Subcutaneous adipose tissue (tissue), 4 donors: ENCODE results near the gene SLC1A7. TPM values are rescaled to one million over a fixed set of nuclear protein-coding genes. Genes with fewer than 3 reads are reported as not detected.

Experiments
- total RNA-seq, 4 donors: library from RNA; depleted of rRNA; stranded (reverse); fragments of >200 nt; gene quantifications; one replicate each; pipeline ENCODE4 v1.1.0, GENCODE V29; 2016
- TF ChIP-seq, protein P1 (sequence below): fragments of 450-650 bp; IDR thresholded peaks from one replicate; pipeline ENCODE4 v1.5.1; 2016; ENCODE audit warnings: low read depth, mild to moderate bottlenecking, control low read depth, antibody characterized with exemption, moderate library complexity

Gene SLC1A7
- total RNA-seq, 4 donors from 2014 or later = 0.17 to 0.94 TPM; not detected in 2

GRCh38 chr1:53108646-53109580 is 33.5 kb downstream of the SLC1A7 start:
- TF ChIP-seq, protein P1, sequence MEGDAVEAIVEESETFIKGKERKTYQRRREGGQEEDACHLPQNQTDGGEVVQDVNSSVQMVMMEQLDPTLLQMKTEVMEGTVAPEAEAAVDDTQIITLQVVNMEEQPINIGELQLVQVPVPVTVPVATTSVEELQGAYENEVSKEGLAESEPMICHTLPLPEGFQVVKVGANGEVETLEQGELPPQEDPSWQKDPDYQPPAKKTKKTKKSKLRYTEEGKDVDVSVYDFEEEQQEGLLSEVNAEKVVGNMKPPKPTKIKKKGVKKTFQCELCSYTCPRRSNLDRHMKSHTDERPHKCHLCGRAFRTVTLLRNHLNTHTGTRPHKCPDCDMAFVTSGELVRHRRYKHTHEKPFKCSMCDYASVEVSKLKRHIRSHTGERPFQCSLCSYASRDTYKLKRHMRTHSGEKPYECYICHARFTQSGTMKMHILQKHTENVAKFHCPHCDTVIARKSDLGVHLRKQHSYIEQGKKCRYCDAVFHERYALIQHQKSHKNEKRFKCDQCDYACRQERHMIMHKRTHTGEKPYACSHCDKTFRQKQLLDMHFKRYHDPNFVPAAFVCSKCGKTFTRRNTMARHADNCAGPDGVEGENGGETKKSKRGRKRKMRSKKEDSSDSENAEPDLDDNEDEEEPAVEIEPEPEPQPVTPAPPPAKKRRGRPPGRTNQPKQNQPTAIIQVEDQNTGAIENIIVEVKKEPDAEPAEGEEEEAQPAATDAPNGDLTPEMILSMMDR = no peak

DNA sequence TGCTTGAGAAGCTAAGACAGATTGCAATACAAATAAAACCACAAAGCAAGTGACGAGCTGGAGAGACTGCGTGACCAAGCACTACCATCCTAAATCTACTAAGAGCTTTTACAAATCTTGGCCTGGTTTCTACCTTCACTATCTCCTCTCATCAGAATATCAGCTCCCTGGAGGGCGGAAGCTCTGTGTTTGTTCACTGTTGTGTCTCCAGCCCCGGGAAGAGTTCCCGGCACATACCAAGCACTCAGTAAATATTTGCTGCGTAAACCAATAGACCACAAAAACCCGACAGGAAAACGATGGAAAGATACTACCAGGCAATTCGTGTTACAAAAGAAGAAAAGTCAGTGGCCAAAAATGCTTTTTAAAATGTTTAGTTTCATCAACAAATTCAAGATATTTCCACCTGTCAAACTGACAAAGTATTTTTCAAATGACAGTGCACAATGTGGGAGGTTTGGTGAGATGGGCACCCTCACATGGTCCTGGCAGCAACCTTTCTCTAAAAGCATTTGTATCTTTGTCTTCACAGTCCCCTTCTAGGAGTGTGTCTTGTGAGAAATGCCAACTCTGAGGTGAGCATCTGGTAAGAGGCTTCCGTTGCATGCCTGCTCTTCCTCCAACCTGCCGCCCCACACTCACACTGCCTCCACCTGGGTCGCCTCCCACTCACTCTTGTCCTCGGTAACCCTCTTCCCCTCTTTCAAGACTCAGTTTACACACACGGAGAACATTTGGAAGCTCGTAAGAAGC is 34.7 kb downstream of the SLC1A7 start:
- TF ChIP-seq, protein P1 = no peak

DNA sequence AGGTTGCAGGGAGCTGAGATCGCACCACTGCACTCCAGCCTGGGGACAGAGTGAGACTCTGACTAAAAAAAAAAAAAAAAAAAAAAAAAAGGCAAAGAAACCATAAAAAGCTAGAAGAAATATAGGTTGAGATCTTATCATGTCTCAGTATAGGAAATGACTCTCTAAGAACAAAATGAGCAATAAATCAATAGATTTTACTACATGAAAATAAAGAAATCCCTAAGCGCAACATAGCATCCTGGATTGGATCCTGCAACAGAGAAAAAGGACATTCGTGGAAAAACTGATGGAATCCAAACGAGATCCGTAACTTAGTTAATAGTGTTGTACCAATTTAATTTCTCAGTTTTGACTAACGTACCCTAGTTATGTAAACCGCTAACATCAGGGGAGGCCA is 35.3 kb downstream of the SLC1A7 start:
- TF ChIP-seq, protein P1 = no peak

DNA sequence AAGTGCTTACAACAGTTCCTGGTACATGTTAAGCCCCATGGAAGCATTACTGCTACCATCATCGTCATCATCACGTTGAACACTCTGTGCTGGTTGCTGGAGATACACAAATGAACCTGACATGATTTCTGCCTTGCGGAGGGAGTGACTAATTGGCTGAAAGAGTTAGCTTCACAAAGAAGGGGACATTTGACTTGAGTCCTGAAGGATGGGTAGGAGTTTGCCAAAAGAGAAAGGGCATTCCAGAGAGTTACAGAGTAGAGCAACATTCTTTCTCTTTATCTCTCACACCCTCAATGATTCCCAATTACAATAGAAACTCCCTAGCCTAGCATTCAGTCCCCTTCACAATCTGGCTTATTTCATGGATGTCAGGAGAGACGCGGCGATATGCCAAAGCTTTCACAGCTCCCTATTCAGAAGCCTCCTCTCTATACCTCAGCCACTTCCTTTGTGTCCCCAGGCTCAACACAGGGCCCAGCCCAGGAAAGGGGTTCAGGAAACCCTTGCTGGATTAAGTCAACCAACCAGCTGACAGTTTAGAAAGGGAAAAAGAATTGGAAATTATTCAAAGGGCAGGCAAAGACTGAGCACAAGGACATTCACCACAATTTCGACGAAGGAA is 38.0 kb downstream of the SLC1A7 start:
- TF ChIP-seq, protein P1 = no peak

- TF ChIP-seq, protein P1 = no peak
These were observed 47.9 kb downstream of the SLC1A7 start for GRCh38 chr1:53094533-53094919.

- TF ChIP-seq, protein P1 = no peak
These were observed 48.5 kb downstream of the SLC1A7 start for GRCh38 chr1:53093778-53094532.
